ENCODE results near the gene LOC101059915.
"Not testable (repeated sequence)": the region's sequence is repeated elsewhere in the genome, so short reads cannot be mapped to it uniquely, and the experiment has no call there.

The LOC101059915 gene

GRCh38 chrX:71657267-71657666 is 10.1 kb upstream of the LOC101059915 start:
- Mint-ChIP-seq H3K36me3 (no peaks in the 10 kb centered on the region), H3K4me3 (no peak overlapping the region), H3K27me3 (peaks cover 0 to 8% of the 10 kb centered on the region in 2 donors), H3K27ac (no peak overlapping the region), H3K9me3 (no peaks in the 10 kb centered on the region), H3K4me1 (ENCODE audit: low read depth in 2 of 2) (peaks cover 2 to 5% of the 10 kb centered on the region in 2 donors)
- DNase-seq (ENCODE audit: low spot score) (no peak), ATAC-seq (no peak)

DNA sequence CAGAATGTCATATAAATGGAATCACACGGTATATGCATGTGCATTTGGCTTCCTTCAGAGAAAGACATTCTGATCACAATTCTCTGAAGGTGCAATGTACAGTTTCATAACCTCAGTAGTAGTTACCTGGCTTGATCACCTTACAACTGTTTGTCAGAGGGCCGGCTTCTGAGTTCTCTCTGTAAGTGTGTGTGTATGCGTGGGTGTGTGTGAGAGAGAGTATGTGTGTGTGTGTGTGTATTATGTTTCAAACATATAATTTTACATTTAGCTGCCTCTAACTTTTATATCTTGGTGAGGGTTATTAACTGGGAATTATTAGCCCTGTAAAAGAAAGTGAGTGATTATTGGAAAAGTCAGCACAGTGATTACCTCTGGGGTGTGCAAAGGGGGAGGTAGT is 8.0 kb upstream of the LOC101059915 start:
- Mint-ChIP-seq H3K27me3 (peaks cover 0 to 11% of the 10 kb centered on the region in 2 donors), H3K27ac (no peak overlapping the region), H3K4me1 (ENCODE audit: low read depth in 2 of 2) (peaks cover 9 to 14% of the 10 kb centered on the region in 2 donors), H3K4me3 (no peak overlapping the region), H3K36me3 (no peaks in the 10 kb centered on the region), H3K9me3 (no peaks in the 10 kb centered on the region)
- no peak for DNase-seq (ENCODE audit: low spot score)
- ATAC-seq, result no peak

GRCh38 chrX:71659959-71660358 is 7.4 kb upstream of the LOC101059915 start:
- no peak for ATAC-seq
- Mint-ChIP-seq H3K27me3 (peaks cover 0 to 11% of the 10 kb centered on the region in 2 donors), H3K27ac (no peak overlapping the region), H3K36me3 (no peaks in the 10 kb centered on the region), H3K9me3 (no peaks in the 10 kb centered on the region), H3K4me3 (no peak overlapping the region), H3K4me1 (ENCODE audit: low read depth in 2 of 2) (peaks cover 9 to 14% of the 10 kb centered on the region in 2 donors)
- no peak for DNase-seq (ENCODE audit: low spot score)

- peaks cover 9 to 14% of the 10 kb centered on the region in 2 donors for H3K4me1 Mint-ChIP-seq (ENCODE audit: low read depth in 2 of 2)
- ATAC-seq, result peak in 1 of 2 donors; percentile 29
- H3K36me3 Mint-ChIP-seq, result no peaks in the 10 kb centered on the region
- H3K9me3 Mint-ChIP-seq, result no peaks in the 10 kb centered on the region
- H3K27me3 Mint-ChIP-seq, result peaks cover 0 to 11% of the 10 kb centered on the region in 2 donors
- no peak overlapping the region for H3K4me3 Mint-ChIP-seq
- peak; percentile 53 for DNase-seq (ENCODE audit: low spot score)
- no peak overlapping the region for H3K27ac Mint-ChIP-seq
These were observed 6.6 kb upstream of the LOC101059915 start for GRCh38 chrX:71660562-71661416.

- no peaks in the 10 kb centered on the region for H3K9me3 Mint-ChIP-seq
- H3K4me3 Mint-ChIP-seq, result no peak overlapping the region
- no peak overlapping the region for H3K27ac Mint-ChIP-seq
- H3K27me3 Mint-ChIP-seq, result peaks cover 0 to 3% of the 10 kb centered on the region in 2 donors
- DNase-seq (ENCODE audit: low spot score) (no peak), ATAC-seq (no peak)
- peaks cover 9 to 14% of the 10 kb centered on the region in 2 donors for H3K4me1 Mint-ChIP-seq (ENCODE audit: low read depth in 2 of 2)
- H3K36me3 Mint-ChIP-seq, result no peaks in the 10 kb centered on the region
These were observed 5.4 kb upstream of the LOC101059915 start for GRCh38 chrX:71661919-71662318.

- not testable (repeated sequence) for ATAC-seq
These were observed 4.7 kb upstream of the LOC101059915 start for GRCh38 chrX:71662654-71663053.

GRCh38 chrX:71663238-71663637 is 4.1 kb upstream of the LOC101059915 start:
- DNase-seq (ENCODE audit: low spot score); H3K9me3 Mint-ChIP-seq; H3K27me3 Mint-ChIP-seq; H3K4me3 Mint-ChIP-seq; H3K27ac Mint-ChIP-seq; H3K36me3 Mint-ChIP-seq: not testable (repeated sequence)
- peaks cover 9 to 14% of the 10 kb centered on the region in 2 donors for H3K4me1 Mint-ChIP-seq (ENCODE audit: low read depth in 2 of 2)
- ATAC-seq, result peak in 1 of 2 donors; percentile 15

More at GRCh38 chrX:71662654-71663053, 4.7 kb upstream of the LOC101059915 start:
- H3K4me1 Mint-ChIP-seq (ENCODE audit: low read depth in 2 of 2), result peaks cover 9 to 14% of the 10 kb centered on the region in 2 donors
- not testable (repeated sequence) for H3K9me3 Mint-ChIP-seq; H3K27ac Mint-ChIP-seq; H3K36me3 Mint-ChIP-seq; H3K27me3 Mint-ChIP-seq; DNase-seq (ENCODE audit: low spot score)
- peak overlapping the region; percentile 48 for H3K4me3 Mint-ChIP-seq

DNA sequence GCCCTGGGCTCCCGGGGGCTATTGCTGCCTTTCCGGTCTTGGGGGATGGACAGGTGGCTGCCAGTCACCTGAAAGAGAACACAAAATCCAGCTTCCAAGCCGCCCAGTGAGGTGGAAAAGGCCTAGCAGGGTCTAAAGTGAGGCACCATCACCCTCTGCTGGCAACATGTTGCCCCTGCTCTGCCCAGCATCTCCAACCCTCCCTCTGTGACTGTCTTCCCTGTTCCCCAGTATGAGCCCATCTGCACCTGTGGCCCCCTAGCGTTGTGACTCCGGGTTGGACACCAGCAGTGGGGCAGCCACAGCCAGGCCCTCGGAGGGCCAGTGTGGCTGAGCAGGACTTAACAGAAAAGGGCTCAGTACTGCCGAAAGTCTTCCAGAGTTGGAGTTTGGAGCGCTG is 3.1 kb upstream of the LOC101059915 start:
- not testable (repeated sequence) for H3K27ac Mint-ChIP-seq; ATAC-seq; DNase-seq (ENCODE audit: low spot score); H3K36me3 Mint-ChIP-seq; H3K4me3 Mint-ChIP-seq; H3K27me3 Mint-ChIP-seq; H3K9me3 Mint-ChIP-seq
- peaks cover 9 to 14% of the 10 kb centered on the region in 2 donors for H3K4me1 Mint-ChIP-seq (ENCODE audit: low read depth in 2 of 2)

GRCh38 chrX:71664889-71665491 is 2.4 kb upstream of the LOC101059915 start:
- Mint-ChIP-seq H3K27me3 (peaks cover 0 to 3% of the 10 kb centered on the region in 2 donors), H3K27ac (no peak overlapping the region), H3K9me3 (no peaks in the 10 kb centered on the region), H3K4me1 (ENCODE audit: low read depth in 2 of 2) (peaks cover 9 to 14% of the 10 kb centered on the region in 2 donors), H3K36me3 (no peaks in the 10 kb centered on the region), H3K4me3 (no peak overlapping the region)
- DNase-seq (ENCODE audit: low spot score), result peak; percentile 48
- no peak for ATAC-seq

GRCh38 chrX:71665747-71666146 is 1.6 kb upstream of the LOC101059915 start:
- peaks cover 13 to 14% of the 10 kb centered on the region in 2 donors for H3K4me1 Mint-ChIP-seq (ENCODE audit: low read depth in 2 of 2)
- no peak overlapping the region for H3K4me3 Mint-ChIP-seq
- H3K36me3 Mint-ChIP-seq, result no peaks in the 10 kb centered on the region
- H3K27me3 Mint-ChIP-seq, result peaks cover 0 to 3% of the 10 kb centered on the region in 2 donors
- H3K27ac Mint-ChIP-seq, result no peak overlapping the region
- no peaks in the 10 kb centered on the region for H3K9me3 Mint-ChIP-seq
- DNase-seq (ENCODE audit: low spot score), result no peak
- no peak for ATAC-seq

DNA sequence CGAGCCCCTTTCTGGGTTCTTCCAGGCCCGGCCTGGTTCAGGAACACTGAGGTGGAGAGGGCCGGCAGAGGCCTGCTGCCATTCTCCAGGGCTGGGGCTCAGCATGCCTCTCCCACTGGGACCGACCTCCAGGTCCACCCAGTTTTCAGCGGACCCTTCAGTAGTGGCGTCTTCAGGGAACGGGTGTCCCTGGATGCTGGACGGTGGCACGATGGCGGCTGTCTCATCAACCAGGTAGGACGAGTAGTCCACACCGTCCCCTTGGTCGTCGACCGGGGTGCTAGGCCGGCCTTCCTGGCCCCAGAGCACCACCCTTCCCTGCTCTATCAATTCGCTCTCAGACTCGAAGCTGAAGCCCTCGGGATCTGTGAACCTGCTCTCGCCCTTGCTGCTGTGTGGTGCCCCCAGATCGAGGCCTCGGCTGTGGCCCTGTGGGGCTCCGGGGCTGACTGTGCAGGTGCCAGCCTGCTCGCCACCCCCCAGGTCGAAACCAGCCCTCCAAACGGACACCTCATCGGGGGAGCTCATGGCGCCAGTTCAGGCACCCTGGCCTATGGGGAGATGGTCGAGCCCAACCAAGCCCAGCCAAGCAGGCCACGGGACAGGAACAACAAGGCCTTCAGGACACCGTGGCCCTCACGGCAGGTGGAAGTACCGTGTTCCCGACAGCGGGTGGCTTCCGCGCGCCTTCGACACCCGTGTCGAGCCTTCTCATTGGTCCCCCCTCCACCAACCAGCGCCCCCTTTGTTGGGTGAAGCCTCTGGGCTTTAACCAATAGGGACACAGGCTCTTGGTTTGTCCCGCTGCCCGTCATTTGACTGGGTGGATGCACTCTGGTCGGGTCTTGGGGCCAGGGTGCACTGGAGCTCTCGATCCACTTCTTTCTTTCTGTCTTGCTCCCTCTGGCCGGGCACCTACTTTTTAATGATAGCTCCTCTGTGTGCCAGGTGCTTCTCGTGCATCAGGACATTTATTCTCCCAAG is 814 bp upstream of the LOC101059915 start:
- Mint-ChIP-seq H3K9me3 (no peaks in the 10 kb centered on the region), H3K27me3 (peaks cover 0 to 3% of the 10 kb centered on the region in 2 donors), H3K27ac (no peak overlapping the region), H3K36me3 (no peaks in the 10 kb centered on the region), H3K4me1 (ENCODE audit: low read depth in 2 of 2) (peaks cover 11 to 20% of the 10 kb centered on the region in 2 donors), H3K4me3 (no peak overlapping the region)
- no peak for ATAC-seq
- DNase-seq (ENCODE audit: low spot score), result no peak

GRCh38 chrX:71668248-71668595 is 876 bp downstream of the LOC101059915 start:
- peaks cover 0 to 5% of the 10 kb centered on the region in 2 donors for H3K27me3 Mint-ChIP-seq
- DNase-seq (ENCODE audit: low spot score) (no peak), ATAC-seq (no peak)
- no peaks in the 10 kb centered on the region for H3K9me3 Mint-ChIP-seq
- peaks cover 7 to 15% of the 10 kb centered on the region in 2 donors for H3K4me1 Mint-ChIP-seq (ENCODE audit: low read depth in 2 of 2)
- H3K27ac Mint-ChIP-seq, result no peak overlapping the region
- H3K4me3 Mint-ChIP-seq, result no peak overlapping the region
- H3K36me3 Mint-ChIP-seq, result no peaks in the 10 kb centered on the region

DNA sequence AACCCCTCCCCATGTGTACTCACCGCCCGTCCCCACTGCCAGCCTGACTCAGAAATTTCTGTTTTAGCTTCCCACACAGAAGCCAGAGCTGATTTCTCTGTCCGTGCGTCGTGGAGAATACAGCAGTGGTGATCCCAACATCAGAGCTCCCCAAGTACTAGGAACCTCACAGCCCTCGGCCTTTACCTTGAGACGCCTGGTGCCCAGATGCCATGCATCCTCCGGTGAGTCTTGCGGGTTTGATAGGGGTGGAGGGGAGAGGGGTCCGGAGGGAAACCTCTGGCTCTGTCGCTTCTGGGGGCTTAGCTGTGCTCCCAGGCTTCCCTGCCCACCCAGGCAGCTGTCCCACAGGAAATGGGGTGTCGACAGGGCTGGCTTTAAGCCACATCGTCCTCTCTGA is 2.1 kb downstream of the LOC101059915 start:
- Mint-ChIP-seq H3K9me3 (no peaks in the 10 kb centered on the region), H3K4me1 (ENCODE audit: low read depth in 2 of 2) (peaks cover 5 to 15% of the 10 kb centered on the region in 2 donors), H3K27ac (no peak overlapping the region), H3K27me3 (peaks cover 0 to 5% of the 10 kb centered on the region in 2 donors), H3K4me3 (no peak overlapping the region), H3K36me3 (no peaks in the 10 kb centered on the region)
- no peak for ATAC-seq
- no peak for DNase-seq (ENCODE audit: low spot score)
